Measurements from ENCODE around the gene PRIM2. TPM values are rescaled to one million over a fixed set of nuclear protein-coding genes. Genes with fewer than 3 reads are reported as not detected.
"Not testable (repeated sequence)": the region's sequence is repeated elsewhere in the genome, so short reads cannot be mapped to it uniquely, and the experiment has no call there.

PRIM2 gene, protein sequence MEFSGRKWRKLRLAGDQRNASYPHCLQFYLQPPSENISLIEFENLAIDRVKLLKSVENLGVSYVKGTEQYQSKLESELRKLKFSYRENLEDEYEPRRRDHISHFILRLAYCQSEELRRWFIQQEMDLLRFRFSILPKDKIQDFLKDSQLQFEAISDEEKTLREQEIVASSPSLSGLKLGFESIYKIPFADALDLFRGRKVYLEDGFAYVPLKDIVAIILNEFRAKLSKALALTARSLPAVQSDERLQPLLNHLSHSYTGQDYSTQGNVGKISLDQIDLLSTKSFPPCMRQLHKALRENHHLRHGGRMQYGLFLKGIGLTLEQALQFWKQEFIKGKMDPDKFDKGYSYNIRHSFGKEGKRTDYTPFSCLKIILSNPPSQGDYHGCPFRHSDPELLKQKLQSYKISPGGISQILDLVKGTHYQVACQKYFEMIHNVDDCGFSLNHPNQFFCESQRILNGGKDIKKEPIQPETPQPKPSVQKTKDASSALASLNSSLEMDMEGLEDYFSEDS
- total RNA-seq: 10.8 to 19.1 TPM (median 11.6 TPM) in 3 replicates
- long read RNA-seq, transcript PRIM2-207 (14 exons, 2,308 nt): major isoform, 9 of 14 reads
- long read RNA-seq, partial matches to known transcripts: 0 of 14 reads
- long read RNA-seq, other reads (novel, unspliced or antisense): 5 of 14 reads

DNA sequence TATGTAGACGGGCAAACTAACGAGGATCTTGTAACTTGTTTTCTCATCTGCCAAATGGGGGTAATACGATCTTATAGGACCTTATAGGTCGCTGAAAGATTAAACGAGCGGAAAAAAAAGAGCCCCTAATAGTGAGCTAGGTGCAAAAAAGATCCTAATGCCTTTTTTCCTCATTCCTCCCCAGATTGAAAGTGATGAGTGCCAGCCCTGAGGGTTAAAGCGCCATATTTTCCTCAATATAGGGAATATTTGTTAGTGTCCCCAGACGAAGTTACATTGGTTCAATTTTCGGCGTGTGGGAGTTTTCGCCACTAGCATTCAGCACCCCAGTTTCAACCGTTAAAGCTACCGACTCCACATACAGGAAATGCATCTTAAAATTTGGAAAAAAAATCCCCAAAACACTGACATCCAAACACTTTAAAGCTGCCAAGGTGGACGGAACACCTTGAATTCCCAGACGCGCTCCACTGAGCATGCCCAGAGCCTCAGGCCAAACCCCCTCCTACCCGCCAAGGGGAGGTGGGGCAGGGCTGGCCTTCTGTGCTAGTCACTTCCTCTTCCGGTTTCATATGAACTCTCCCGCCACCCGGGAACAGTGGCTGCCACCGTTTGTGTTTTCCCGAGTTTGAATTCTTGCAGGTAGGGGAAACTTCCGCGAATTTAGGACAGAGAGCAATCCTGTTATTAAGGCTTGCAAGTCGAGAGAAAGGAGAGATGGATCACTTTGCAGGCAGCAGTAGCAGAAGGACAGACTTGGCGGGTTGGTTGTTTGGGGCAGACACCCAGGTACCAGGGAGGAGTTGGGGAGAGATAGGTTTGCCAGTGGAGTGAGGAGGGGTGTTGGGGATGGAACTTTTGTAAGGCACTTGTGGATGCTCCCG is at the start of gene PRIM2:
PRIM2 (plus strand) TSS at position 571 of the 884 bp plus-strand sequence. CDS start 816 bp downstream, outside the sequence.
- no peaks in the 10 kb centered on the region for H3K9me3 Mint-ChIP-seq (ENCODE audit: low read depth)
- TF ChIP-seq, protein P1, sequence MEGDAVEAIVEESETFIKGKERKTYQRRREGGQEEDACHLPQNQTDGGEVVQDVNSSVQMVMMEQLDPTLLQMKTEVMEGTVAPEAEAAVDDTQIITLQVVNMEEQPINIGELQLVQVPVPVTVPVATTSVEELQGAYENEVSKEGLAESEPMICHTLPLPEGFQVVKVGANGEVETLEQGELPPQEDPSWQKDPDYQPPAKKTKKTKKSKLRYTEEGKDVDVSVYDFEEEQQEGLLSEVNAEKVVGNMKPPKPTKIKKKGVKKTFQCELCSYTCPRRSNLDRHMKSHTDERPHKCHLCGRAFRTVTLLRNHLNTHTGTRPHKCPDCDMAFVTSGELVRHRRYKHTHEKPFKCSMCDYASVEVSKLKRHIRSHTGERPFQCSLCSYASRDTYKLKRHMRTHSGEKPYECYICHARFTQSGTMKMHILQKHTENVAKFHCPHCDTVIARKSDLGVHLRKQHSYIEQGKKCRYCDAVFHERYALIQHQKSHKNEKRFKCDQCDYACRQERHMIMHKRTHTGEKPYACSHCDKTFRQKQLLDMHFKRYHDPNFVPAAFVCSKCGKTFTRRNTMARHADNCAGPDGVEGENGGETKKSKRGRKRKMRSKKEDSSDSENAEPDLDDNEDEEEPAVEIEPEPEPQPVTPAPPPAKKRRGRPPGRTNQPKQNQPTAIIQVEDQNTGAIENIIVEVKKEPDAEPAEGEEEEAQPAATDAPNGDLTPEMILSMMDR (IDR thresholded peaks at IDR 0.05): no peak

DNA sequence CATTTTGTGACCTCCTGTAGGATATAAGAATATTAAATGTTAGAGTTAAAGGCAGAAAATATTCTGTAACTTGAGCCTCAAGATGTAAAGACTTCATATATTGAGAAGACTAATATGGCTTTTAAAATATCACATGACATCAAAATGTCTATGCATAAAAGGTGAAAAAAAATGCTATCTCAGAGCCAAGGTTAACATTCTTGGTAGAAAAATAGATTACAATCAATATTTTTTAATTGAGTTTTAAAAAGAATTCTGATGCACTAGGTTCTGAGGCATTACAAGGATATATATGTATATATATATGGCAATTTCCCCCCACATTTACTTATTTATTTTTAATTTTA is 49.2 kb upstream of the PRIM2 start:
- peaks cover 46% of the 10 kb centered on the region for H3K4me1 Mint-ChIP-seq (ENCODE audit: low read depth)
- TF ChIP-seq, protein P1 (IDR thresholded peaks at IDR 0.05): no peak
- DNase-seq (ENCODE audit: low spot score): no peak
- no peak overlapping the region for H3K4me3 Mint-ChIP-seq (ENCODE audit: unreplicated experiment)
- H3K27ac Mint-ChIP-seq (ENCODE audit: unreplicated experiment): peak overlapping the region; percentile 96
- no peaks in the 10 kb centered on the region for H3K27me3 Mint-ChIP-seq (ENCODE audit: low read depth)
- peaks cover 12% of the 10 kb centered on the region for H3K9me3 Mint-ChIP-seq (ENCODE audit: low read depth)
- peaks cover 7% of the 10 kb centered on the region for H3K36me3 Mint-ChIP-seq (ENCODE audit: low read depth)

More for the DNA sequence above, at the start of gene PRIM2:
- Mint-ChIP-seq H3K36me3 (ENCODE audit: low read depth) (peaks cover 11% of the 10 kb centered on the region), H3K27ac (ENCODE audit: unreplicated experiment) (peak within 1 kb of the TSS; percentile 97), H3K4me3 (ENCODE audit: unreplicated experiment) (peak within 1 kb of the TSS; percentile 99), H3K4me1 (ENCODE audit: low read depth) (peaks cover 58% of the 10 kb centered on the region), H3K27me3 (ENCODE audit: low read depth) (no peaks in the 10 kb centered on the region)
- DNase-seq (ENCODE audit: low spot score): peak; percentile 96

DNA sequence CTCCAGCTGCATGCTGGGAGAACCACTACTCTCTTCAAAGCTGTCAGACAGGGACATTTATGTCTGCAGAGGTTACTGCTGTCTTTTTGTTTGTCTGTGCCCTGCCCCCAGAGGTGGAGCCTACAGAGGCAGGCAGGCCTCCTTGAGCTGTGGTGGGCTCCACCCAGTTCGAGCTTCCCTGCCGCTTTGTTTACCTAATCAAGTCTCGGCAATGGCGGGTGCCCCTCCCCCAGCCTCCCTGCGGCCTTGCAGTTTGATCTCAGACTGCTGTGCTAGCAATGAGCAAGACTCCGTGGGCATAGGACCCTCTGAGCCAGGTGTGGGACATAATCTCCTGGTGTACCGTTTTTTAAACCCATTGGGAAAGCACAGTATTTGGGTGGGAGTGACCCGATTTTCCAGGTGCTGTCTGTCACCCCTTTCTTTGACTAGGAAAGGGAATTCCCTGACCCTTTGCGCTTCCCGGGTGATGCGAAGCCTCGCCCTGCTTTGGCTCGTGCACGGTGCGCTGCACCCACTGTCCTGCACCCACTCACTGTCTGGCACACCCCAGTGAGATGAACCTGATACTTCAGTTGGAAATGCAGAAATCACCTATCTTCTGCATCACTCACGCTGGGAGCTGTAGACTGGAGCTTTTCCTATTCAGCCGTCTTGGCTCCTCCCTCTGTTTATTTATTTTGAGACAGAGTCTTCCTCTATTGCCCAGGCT is 43.2 kb upstream of the PRIM2 start:
- peaks cover 14% of the 10 kb centered on the region for H3K9me3 Mint-ChIP-seq (ENCODE audit: low read depth)
- not testable (repeated sequence) for H3K4me3 Mint-ChIP-seq (ENCODE audit: unreplicated experiment); H3K27ac Mint-ChIP-seq (ENCODE audit: unreplicated experiment)

DNA sequence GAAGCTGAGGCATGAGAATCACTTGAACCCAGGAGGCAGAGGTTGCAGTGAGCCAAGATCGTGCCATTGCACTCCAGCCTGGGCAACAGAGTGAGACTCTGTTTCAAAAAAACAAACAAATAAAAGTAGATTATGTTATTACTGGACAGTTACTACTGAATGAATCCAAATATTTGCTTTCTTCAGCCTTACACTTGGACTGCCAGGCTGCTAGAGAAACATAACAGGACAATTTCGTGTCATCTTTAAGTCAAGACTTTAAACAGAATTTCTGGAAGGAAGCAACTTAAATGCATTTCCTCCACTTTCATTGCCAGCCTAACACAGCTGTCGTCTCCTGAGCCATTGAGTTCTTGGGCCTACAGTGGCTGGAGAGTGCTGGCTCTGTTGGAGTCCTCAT is 42.0 kb upstream of the PRIM2 start:
- H3K4me3 Mint-ChIP-seq (ENCODE audit: unreplicated experiment): no peak overlapping the region
- H3K27me3 Mint-ChIP-seq (ENCODE audit: low read depth): no peaks in the 10 kb centered on the region
- H3K9me3 Mint-ChIP-seq (ENCODE audit: low read depth): peaks cover 14% of the 10 kb centered on the region

More for the DNA sequence above, 43.2 kb upstream of the PRIM2 start:
- not testable (repeated sequence) for H3K36me3 Mint-ChIP-seq (ENCODE audit: low read depth); DNase-seq (ENCODE audit: low spot score); H3K27me3 Mint-ChIP-seq (ENCODE audit: low read depth)
- H3K4me1 Mint-ChIP-seq (ENCODE audit: low read depth): peaks cover 15% of the 10 kb centered on the region

DNA sequence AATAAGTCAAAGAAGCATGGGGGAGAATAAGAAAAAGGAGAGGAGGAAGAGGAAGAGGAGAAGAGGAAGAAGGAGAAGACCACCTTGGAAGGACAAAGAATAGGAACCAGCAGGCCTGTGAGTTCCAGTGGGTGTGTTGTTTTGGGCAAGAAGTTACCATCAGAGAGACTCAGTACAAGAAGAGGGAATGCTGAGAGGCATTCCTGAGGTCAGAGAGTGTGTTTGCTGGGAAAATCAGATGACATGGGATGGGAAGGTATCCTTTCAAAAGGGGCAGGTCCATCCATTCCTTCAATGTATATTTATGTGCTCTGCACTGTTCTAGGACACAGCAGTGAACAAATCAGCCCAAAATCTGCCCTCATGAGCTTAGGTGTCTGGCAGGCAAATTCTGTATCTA is 40.5 kb upstream of the PRIM2 start:
- H3K4me1 Mint-ChIP-seq (ENCODE audit: low read depth): peaks cover 20% of the 10 kb centered on the region
- H3K9me3 Mint-ChIP-seq (ENCODE audit: low read depth): peaks cover 11% of the 10 kb centered on the region
- no peak for DNase-seq (ENCODE audit: low spot score)
- no peak overlapping the region for H3K4me3 Mint-ChIP-seq (ENCODE audit: unreplicated experiment)
- no peaks in the 10 kb centered on the region for H3K27me3 Mint-ChIP-seq (ENCODE audit: low read depth)
- H3K27ac Mint-ChIP-seq (ENCODE audit: unreplicated experiment): peak overlapping the region; percentile 78
- H3K36me3 Mint-ChIP-seq (ENCODE audit: low read depth): peaks cover 10% of the 10 kb centered on the region
- TF ChIP-seq, protein P1 (IDR thresholded peaks at IDR 0.05): no peak

More for the DNA sequence above, 42.0 kb upstream of the PRIM2 start:
- Mint-ChIP-seq H3K4me1 (ENCODE audit: low read depth) (peaks cover 20% of the 10 kb centered on the region), H3K27ac (ENCODE audit: unreplicated experiment) (no peak overlapping the region), H3K36me3 (ENCODE audit: low read depth) (peaks cover 10% of the 10 kb centered on the region)
- TF ChIP-seq, protein P1 (IDR thresholded peaks at IDR 0.05): no peak
- DNase-seq (ENCODE audit: low spot score): no peak
